Measurements from ENCODE around the gene AKAP1.

DNA sequence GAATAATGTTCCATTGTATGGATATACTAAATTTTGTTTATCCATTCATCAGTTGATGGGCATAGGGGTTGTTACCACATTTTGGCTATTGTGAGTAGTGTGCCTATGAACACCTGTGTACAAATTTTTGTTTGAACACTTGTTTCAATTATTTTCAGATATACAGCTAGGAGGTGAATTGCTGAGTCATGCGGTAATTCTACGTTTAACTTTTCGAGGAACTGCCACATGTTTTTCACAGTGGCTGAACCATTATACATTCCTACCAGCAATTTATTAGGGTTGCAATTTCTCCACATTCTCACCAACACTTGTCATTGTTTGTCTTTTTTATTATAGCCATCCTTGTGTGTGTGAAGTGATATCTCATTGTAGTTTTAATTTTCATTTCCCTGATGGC is 75.6 kb downstream of the AKAP1 start:
- TF ChIP-seq, protein P1, sequence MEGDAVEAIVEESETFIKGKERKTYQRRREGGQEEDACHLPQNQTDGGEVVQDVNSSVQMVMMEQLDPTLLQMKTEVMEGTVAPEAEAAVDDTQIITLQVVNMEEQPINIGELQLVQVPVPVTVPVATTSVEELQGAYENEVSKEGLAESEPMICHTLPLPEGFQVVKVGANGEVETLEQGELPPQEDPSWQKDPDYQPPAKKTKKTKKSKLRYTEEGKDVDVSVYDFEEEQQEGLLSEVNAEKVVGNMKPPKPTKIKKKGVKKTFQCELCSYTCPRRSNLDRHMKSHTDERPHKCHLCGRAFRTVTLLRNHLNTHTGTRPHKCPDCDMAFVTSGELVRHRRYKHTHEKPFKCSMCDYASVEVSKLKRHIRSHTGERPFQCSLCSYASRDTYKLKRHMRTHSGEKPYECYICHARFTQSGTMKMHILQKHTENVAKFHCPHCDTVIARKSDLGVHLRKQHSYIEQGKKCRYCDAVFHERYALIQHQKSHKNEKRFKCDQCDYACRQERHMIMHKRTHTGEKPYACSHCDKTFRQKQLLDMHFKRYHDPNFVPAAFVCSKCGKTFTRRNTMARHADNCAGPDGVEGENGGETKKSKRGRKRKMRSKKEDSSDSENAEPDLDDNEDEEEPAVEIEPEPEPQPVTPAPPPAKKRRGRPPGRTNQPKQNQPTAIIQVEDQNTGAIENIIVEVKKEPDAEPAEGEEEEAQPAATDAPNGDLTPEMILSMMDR (IDR thresholded peaks at IDR 0.05), result no peak
- no peak for TF ChIP-seq POLR2A (IDR thresholded peaks at IDR 0.05)
